Upper lobe of left lung (tissue), 4 donors: Measurements from ENCODE around the gene LSM10.

ENCODE experiments used
- EP300 ChIP-seq, 4 donors: sonication (generic); formaldehyde crosslinking; IDR thresholded peaks; one replicate each; pipeline ENCODE4 v1.5.1; 2017; ENCODE audit warnings: antibody characterized with exemption in 4 of 4, control low read depth in 2 of 4
- POLR2A ChIP-seq, 4 donors: fragments of 450-650 bp; IDR thresholded peaks; one replicate each; pipeline ENCODE4 v1.5.1; 2016 to 2017; ENCODE audit warnings: antibody characterized with exemption in 4 of 4, mild to moderate bottlenecking in 2 of 4
- POLR2AphosphoS5 ChIP-seq, 2 donors: sonication (generic); formaldehyde crosslinking; IDR thresholded peaks; one replicate each; pipeline ENCODE4 v1.5.1; 2017; ENCODE audit warnings: antibody characterized with exemption in 2 of 2
- TF ChIP-seq, protein P1 (sequence below), 6 experiments: fragments of 450-650 bp in 4 of 6; fragments of 200-600 bp in 2 of 6; sonication (generic) in 2 of 6; IDR thresholded peaks; one replicate each; pipeline ENCODE4 v1.5.1; 2016 to 2019; ENCODE audit warnings: antibody characterized with exemption in 6 of 6

DNA sequence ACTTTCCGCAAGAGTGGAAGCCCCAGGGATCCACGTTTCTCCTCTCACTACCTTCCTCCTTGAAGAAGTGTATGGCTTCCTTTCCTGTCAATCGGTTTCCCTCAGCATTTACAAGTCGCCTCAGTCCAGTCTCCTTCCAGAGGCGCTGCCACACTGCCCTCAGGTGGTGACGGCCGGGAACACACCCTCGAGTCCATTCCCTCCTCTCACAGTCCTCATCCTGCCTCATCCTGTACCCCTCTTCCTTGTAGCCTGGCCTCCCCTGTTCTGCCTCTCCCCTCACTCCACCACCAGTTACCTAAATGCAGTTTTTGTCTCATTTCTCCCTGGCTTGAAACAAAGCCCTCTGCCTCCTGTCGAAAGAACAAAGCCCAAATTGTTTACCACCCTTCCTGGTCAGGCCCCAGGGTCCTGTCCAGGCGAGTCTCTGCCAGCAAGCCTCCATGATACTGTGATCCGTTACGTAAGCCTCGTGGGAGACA is 23.2 kb upstream of the LSM10 start:
- no peak for TF ChIP-seq POLR2AphosphoS5 (IDR thresholded peaks at IDR 0.05)
- TF ChIP-seq, protein P1, sequence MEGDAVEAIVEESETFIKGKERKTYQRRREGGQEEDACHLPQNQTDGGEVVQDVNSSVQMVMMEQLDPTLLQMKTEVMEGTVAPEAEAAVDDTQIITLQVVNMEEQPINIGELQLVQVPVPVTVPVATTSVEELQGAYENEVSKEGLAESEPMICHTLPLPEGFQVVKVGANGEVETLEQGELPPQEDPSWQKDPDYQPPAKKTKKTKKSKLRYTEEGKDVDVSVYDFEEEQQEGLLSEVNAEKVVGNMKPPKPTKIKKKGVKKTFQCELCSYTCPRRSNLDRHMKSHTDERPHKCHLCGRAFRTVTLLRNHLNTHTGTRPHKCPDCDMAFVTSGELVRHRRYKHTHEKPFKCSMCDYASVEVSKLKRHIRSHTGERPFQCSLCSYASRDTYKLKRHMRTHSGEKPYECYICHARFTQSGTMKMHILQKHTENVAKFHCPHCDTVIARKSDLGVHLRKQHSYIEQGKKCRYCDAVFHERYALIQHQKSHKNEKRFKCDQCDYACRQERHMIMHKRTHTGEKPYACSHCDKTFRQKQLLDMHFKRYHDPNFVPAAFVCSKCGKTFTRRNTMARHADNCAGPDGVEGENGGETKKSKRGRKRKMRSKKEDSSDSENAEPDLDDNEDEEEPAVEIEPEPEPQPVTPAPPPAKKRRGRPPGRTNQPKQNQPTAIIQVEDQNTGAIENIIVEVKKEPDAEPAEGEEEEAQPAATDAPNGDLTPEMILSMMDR (IDR thresholded peaks at IDR 0.05), result peak; percentile 90 to 95 (median 92)
- TF ChIP-seq POLR2A (IDR thresholded peaks at IDR 0.05), result no peak
- TF ChIP-seq EP300 (IDR thresholded peaks at IDR 0.05), result no peak
